Umbilical cord (tissue), 2 donors: ENCODE data around the gene CEBPB. TPM values are rescaled to one million over a fixed set of nuclear protein-coding genes. Genes with fewer than 3 reads are reported as not detected.

ENCODE experiments used
- DNase-seq: peaks from one replicate; pipeline ENCODE4 v3.0.0-alpha.2; 2015; ENCODE audit warnings: low spot score
- total RNA-seq: library from RNA; depleted of rRNA; stranded (reverse); fragments of >200 nt; gene quantifications from one replicate; pipeline ENCODE4 v1.2.3, GENCODE V29; 2014; ENCODE audit warnings: low replicate concordance; ENCODE audit not compliant: insufficient read depth

The CEBPB gene
- total RNA-seq, 1 donor from 2014 or later, result 33.5 TPM

DNA sequence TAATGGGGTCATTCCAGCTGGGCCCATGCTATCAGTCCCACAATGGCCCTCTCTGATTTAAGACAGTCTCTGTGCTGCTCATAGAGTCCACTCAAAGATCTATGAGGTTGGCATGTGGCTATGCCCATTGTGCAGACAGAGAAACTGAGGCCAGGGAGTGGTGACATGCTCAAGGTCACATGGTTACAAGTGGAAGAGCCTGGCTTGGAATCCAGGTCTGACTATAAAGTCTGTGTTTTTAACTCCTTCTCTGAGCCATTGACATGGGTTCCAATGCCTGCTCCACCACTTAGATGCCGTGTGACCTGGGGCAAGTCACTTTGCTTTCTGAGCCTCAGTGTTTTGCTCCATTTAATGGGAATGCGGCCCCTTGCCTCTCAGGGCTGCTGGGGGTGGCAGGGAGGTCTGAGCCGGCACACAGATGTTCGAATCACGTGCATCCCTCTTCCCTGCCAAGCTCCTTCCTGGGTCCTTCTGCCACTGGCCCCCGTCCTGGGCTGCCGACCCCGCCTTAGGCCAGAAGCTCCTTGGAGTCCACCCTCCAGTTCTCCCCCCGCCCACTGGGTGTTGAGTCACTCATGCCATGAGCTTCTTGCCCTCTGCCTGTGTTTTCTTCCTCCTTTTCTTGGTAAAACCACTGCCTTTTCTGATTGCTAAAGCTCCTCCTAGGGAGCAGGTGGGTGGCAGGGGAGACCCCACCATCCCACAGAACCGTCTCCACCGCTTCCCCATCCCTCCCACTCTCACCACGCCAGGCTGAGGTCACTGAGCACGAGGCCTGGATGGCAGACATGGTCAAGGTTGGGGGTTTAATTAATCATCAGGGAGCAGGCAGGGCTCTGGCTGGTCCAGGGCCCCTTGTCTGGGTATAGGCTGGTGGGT lies 35.7 kb downstream of the CEBPB start:
- DNase-seq, result peak; percentile 26

GRCh38 chr20:50227506-50227905 lies 36.9 kb downstream of the CEBPB start:
- DNase-seq, result no peak

- no peak for DNase-seq
Observed at GRCh38 chr20:50229156-50229607, 38.6 kb downstream of the CEBPB start.

- DNase-seq, result no peak
Observed at GRCh38 chr20:50230184-50230583, 39.6 kb downstream of the CEBPB start.

DNA sequence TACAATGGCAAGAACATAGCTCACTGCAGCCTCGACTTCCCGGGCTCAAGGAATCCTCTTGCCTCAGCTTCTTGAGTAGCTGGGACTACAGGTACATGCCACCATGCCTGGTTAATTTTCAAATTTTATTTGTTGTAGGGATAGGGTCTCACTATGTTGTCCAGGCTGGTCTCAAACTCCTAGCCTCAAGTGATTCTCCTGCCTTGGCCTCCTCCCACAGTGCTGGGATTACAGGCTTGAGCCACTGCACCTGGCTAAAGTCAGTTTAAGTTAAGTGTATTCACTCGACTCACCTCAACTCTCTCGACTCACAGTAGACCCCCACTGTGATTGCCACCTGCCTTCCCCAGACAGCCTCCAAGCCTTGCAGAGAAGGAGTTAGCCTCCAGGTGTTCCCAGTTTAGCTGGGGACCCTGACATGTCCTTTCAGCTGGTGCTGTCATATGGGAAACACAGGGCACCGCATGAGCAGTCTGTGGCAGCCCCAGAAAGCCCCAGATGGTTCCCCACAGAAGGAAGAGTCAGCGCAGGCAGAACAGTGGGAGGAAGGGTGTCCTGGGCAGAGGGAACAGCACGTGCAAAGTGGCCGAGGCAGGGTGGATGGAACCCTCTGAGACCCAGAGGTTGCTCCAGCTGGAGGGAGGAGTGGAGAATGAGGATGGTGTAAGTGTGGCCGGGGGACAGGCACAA lies 40.4 kb downstream of the CEBPB start:
- no peak for DNase-seq

DNA sequence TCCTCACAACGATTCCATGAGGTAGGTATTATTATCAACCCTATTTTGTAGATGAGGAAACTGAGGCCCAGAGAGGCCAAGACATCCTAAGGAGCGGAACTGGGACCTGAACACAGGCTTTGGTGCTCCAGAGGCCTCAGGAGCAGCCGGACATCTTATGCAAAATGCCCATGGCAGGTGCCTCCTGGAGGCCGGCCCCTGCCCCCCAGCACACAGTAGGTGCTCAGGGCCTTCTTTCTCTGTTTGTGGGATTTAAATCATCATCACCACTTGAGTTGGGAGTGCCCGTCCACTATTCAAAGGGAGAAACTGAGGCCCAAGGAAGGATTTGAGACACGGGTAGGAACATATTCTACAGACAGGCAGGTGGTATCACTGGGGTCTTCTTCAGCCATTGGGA lies 41.2 kb downstream of the CEBPB start:
- DNase-seq, result no peak

GRCh38 chr20:50232651-50233324 lies 42.2 kb downstream of the CEBPB start:
- DNase-seq, result no peak

DNA sequence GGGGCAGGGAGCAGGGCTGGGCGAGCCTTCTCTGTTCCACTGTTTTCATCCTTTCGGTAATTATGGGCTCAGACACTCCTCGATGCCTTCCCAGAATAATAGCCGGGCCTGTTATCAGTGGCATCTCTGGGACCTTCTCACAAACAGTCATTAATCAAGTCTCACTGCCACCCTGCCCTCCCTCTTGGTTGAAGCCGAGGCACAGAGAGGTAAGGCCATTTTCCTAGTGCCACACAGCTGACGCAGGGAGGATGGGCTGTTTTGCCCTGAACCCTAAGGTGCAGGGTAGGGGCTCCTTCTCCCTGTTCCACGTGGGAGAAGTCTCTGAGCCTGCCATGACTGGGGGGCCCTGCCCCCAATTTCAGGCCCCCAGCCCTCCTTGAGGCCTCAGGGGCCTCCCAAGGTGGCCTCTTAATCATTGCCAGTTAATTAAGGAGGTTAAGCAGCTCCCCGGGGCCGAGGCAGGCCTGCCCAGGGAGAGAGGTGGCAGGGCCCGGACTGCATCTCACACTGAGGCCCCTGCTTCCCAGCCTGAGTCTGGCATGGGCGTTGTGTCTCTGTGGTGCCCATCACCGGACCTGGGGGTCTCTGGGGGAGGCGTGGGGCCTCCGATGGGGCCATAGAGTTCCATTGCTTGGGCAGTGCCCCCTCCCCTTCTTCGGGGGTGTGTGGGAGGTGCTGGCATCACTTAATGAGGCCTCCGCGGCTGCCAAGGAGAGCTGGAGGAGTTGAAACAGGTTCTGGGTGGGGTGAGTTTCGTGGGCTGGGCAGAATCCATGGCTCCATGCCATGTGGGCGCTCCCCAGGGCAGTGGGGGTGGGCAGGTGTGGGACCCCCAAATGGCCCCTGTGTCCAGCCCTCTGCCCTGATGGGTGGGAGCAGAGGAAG lies 42.9 kb downstream of the CEBPB start:
- no peak for DNase-seq

- DNase-seq, result no peak
Observed at GRCh38 chr20:50234288-50234687, 43.7 kb downstream of the CEBPB start.

- DNase-seq, result no peak
Observed at GRCh38 chr20:50237349-50237748, 46.7 kb downstream of the CEBPB start.

DNA sequence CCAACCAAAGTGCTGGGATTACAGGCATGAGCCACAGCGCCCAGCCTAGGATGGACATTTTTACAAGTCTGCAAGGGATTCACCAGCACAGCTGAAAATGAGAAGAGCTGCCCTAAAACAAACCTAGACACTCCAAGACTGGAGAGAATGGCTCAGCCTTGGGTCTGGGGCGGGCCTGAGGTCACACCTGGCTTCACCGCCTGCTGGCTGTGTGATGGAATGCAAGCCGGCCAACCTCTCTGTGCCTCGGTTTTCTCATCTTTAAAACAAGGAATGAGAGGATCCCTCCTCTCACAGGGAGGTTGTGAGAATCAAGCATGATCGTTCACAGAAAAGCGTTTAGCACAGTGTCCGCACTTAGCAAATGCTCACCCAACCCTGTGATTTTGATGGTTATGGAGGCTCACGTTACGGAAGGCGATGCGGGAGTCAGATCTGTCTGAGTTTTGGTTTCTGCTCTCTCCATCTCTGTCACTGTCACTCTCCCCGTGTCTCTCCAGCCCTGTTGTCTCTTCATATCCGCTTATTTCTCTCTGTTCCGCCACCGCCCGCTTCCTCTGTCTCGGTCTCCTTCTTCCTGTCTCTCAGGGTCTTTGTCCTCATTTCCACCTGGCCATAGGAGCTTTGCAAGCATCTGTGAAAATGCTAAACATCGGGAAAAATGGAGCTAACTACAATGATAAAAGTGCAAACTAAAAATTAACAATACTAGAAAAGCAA lies 47.6 kb downstream of the CEBPB start:
- no peak for DNase-seq

DNA sequence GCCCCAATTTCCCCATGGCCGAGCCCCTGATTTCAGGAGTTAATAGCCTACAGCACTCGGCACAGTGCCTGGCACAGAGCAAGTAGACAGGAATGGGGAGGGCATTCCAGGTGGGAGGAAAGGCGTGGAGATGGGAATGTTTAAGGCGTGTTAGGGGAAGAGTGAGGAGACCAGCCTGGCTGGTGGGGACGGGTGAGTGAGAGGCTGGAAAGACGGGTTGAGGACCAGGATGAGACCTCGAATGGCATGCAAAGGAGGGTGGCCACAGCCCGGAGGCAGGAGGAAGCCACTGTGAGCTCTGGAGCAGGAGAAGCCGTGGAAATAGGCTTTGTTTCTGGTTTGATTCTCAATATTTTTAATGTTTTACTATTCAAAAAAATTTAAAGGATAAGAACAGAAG lies 49.5 kb downstream of the CEBPB start:
- DNase-seq, result no peak

- DNase-seq, result no peak
Observed at GRCh38 chr20:50242178-50242514, 51.5 kb downstream of the CEBPB start.

Other genes starting within 250 kb of the CEBPB start
- gene SNAI1, start 207.8 kb upstream of the CEBPB start, total RNA-seq, result not detected
- 15.2 TPM for gene UBE2V1, start 77.7 kb upstream of the CEBPB start, total RNA-seq
- 15.4 TPM for gene PEDS1, start 37.1 kb upstream of the CEBPB start, total RNA-seq